Dedifferentiated amniotic fluid mesenchymal stem cell (primary cell): Measurements from ENCODE around the gene IQCE.

Experiments
- DNase-seq: peaks from one replicate; pipeline ENCODE4 v3.0.0-alpha.2; 2016; ENCODE audit errors: extremely low spot score

IQCE gene

GRCh38 chr7:2634267-2635145 is 75.7 kb downstream of the IQCE start:
- DNase-seq = no peak

DNA sequence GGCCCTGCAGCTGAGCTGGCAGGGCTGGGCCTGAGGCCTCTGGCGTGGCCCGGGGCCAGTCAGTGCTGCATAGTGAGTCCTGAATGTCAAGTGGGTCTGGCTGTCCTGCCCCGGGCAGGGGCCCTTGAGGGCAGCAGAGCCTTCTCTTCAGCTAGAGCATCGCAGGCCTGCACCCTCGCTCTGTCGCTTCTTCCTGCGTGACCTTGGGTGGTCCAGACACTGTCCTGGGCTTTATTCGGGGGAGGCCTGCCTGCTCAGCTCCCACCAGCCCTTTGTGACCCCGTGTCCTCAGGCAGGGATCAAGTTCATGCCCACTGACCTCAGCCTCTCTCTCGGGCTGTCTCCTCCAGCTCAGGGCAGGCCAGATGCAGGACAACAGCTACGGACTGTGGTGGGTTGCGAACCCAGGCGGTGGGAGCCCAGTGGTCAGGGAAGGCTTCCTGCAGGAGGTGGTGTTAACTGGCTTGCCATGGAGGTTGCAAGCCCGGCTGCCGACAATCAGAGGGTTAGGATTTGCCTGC is 76.4 kb downstream of the IQCE start:
- DNase-seq = no peak

GRCh38 chr7:2635810-2636701 is 77.3 kb downstream of the IQCE start:
- no peak for DNase-seq

- no peak for DNase-seq
Observed at GRCh38 chr7:2637066-2637471, 78.3 kb downstream of the IQCE start.

- no peak for DNase-seq
Observed at GRCh38 chr7:2637505-2638223, 78.9 kb downstream of the IQCE start.

DNA sequence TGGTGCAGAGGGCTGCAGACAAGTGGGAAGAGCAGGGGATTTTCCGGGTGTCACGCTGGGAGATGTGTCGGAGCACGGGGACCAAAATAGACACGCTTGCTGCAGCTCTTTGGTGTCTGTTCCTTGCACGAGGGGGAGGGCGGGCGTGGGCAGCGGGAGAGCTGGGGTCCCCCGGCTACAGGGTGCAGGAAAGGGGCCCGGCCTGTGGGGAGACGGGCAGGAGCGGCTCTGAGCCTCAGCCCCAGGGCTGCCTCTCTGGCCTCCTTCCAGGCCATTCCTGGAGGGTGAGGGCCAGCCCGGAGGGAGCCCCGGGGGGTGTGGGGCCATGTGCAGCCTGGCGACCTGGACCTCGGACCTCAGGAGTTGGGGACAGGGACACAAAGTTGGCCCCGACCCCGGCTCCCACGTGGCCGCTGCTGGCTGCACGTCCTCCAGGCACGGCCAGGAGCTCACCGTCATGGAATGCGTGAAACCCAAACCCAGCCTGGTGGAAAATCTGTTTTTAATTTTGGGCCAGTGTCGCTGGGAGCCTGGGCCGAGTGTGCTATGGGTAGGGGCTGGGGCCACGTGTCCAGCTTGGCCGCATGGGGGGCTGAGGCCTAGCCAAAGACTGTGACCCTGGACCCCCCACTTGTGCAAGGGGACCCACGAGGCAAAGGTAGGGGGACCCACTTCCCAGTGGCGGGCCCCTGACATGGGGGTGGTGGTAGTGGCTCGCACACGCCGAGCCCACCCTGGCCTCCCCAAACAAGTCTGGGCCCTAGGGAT is 79.6 kb downstream of the IQCE start:
- DNase-seq = peak; percentile 83

DNA sequence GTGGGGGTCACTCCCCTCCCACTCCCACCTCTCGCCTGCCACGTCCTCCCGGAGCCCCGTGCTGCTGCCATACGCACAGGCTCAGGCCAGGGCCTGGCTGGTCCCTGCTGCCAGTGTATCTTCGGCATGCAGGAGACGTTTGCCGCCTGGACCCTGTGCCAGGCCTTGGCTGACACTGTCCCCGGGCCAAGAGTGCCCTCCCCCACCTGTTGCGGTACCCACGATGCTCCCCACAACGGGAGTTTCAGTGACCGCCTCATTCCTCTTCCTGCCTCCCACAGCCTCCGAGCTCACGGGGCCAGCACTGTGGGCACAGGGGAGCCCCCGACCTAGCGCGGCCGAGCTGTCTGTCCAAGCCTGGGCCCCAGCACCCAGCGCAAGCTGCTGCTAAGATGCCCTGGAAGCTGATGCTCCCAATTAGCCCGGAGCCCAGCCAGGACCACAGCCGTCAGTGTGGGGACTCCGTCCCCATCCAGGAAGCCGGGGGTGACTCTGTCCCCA is 80.5 kb downstream of the IQCE start:
- no peak for DNase-seq

GRCh38 chr7:2639695-2640481 is 81.1 kb downstream of the IQCE start:
- DNase-seq = no peak

- DNase-seq = no peak
Observed at GRCh38 chr7:2640482-2640830, 81.7 kb downstream of the IQCE start.

DNA sequence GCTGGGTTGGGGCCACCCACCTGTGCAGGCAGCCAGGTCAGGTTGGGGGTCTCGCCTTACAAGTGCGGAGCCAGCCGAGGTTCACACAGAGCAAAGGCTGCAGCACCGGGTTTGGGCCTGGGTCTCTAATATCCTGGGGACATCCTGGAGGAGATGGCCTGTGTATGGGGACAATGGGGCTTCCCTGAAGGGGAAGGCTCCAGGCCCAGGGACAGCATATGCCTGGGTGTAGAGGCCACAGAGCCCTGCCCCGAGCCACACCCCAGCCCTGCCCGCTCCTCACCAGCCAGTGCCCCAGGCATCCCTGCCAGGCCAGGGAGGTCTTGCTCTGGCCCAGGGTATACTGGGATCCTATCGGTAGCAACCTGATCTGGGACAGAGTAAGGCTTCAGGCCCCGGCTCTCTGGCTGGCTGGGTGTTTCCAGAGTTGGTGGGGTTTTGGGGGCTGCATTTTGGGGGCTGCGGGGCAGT is 82.1 kb downstream of the IQCE start:
- no peak for DNase-seq

GRCh38 chr7:2641406-2642393 is 82.9 kb downstream of the IQCE start:
- peak; percentile 95 for DNase-seq

DNA sequence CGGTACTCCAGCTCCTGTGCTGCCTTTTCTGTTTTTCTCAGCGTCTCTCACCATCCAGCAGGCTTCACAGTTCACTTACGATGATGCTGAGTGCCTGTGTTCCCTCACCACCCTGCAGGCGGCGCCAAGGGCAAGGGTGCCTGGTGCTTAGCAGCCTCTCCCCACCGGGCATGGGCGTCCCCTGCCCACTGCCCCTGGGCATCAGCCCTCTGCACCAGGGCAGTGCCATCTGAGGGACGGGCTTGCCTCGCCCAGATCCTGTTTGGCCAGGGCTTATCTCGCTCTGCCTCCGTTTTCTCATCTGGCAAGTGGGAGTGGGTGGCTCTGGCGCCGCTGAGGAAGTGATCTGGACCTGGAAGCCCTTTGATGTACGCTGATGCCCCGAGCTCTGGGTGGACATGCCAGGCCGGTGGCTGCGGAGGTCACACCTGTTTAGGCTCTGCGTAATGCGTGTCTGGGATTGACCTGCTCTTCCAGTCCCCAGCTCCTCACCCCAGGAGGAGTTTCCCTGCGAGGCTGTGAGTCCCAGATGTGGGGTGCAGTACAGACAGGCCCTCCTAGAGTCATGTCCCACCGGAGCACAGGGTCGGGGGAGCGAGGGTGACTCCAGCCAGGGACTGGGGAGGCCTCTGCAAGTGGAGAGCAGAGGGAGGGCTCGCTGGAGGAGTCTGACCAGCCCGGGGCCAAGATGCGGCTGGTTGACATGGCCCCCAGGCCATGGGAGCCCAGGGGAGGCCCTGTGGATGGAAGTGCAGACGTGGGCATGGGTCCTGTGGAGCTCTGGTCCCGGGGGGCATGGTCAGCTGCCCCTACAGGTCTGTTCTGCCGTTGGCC is 84.8 kb downstream of the IQCE start:
- no peak for DNase-seq

DNA sequence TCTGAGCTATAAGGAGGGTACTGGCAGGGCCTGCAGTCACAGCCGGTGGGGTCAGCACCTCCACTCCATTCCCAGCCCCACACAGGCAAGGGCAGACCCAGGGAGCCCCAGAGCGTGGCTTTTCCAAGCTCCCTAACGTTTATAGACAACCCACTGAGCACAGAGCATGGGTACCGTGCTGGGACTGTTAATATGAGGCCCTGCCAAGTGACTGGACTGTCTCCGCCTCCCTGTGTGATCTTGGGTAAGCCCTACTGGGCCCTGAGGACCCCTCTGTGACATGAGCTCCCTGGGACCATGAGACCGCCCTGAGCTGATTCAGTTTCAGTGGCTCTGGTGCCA is 85.4 kb downstream of the IQCE start:
- DNase-seq = no peak

- no peak for DNase-seq
Observed at GRCh38 chr7:2644562-2645273, 85.9 kb downstream of the IQCE start.

DNA sequence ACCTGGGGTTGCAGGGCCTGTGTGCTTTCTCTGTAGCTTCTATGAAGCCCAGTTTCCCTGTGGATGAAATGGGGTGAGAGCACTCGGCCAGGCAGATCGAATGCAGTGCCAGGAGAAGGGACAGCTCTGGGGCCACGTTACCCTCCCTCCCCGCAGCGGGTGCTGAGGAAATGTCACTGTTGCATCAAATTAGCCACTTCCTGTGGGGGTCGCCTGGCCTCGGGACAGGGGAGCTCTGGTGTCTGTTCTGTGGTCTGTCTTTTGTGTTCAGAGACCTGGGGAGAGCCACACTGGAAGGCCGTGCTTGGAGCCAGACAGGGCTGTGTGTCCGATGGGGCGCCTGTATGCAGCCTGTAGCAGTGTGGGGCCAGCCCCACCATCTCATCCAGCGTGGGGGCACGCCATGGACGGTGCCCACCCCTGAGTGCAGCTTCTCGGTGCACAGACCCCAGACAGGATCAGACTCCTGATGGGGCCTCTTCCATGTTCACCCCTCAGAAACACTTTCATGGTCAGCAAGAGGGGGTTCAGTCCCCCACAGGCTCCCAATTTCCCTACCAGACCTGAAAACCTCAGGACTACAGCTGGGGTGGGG is 86.6 kb downstream of the IQCE start:
- no peak for DNase-seq

- DNase-seq = no peak
Observed at GRCh38 chr7:2646336-2646679, 87.5 kb downstream of the IQCE start.
